ENCODE results near the gene UMODL1. TPM values are rescaled to one million over a fixed set of nuclear protein-coding genes. Genes with fewer than 3 reads are reported as not detected.

Gene UMODL1
- total and polyA plus RNA-seq, 2 donors (not counting 1 experiment from before 2014, with no cell fraction given), result not detected

DNA sequence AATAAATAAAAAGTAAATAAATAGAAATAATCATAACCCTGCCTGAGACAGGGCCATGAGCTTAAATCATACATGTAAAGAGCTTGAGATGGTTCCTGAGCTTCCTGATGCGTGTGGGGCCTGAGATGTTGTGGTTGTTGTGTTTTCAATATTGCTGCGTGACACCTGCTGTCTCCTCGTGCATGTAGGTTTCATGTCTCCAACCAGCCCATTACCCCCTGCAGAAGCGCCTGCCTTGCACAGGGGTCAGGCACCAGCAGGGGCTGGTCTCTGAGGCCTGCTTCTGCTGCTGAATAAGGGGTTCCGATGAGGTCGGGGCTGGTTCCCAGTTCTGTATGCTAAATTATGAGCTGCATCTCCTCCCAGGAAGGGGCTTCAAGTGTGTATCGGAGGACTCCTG is 15.9 kb downstream of the UMODL1 start:
- Histone ChIP-seq H3K27me3 (ENCODE audit: control insufficient read depth, insufficient read depth, low read length) (peaks cover 12% of the 10 kb centered on the region), H3K4me1 (ENCODE audit: control insufficient read depth, extremely low read depth, insufficient read depth, low read length) (no peaks in the 10 kb centered on the region), H3K4me3 (replicated peaks in 1 of 4; ENCODE audit: control extremely low read depth in 1 of 4, insufficient read depth in 1 of 4, low read depth in 3 of 4, low read length in 4 of 4) (no peak overlapping the region), H3K36me3 (ENCODE audit: control insufficient read depth, insufficient read depth, low read length) (no peaks in the 10 kb centered on the region), H4K20me1 (ENCODE audit: control insufficient read depth, extremely low read depth, insufficient read depth, low read length) (no peaks in the 10 kb centered on the region), H2AFZ (ENCODE audit: low read length) (no peak overlapping the region), H3K27ac (ENCODE audit: insufficient read depth, low read length) (no peak overlapping the region), H3K4me2 (ENCODE audit: extremely low read depth, insufficient read depth, low read length) (no peak overlapping the region), H3K9me3 (ENCODE audit: control insufficient read depth, insufficient read depth, low read depth, low read length) (no peaks in the 10 kb centered on the region), H3K9ac (ENCODE audit: insufficient read depth, low read length) (no peak overlapping the region), H3K79me2 (ENCODE audit: control insufficient read depth, insufficient read depth, low read length) (no peaks in the 10 kb centered on the region)
- no peak for DNase-seq (ENCODE audit: low read depth in 2 of 2)
- TF ChIP-seq EZH2 (IDR thresholded peaks at IDR 0.05; ENCODE audit: low read length, missing control alignments) (no peak), CTCF (conservative IDR thresholded peaks at IDR 0.05 in 1 of 2, IDR thresholded peaks at IDR 0.05 in 1 of 2; ENCODE audit: low read depth in 1 of 2, low read length in 2 of 2) (no peak)

GRCh38 chr21:42088148-42088547 is 17.0 kb downstream of the UMODL1 start:
- H3K27ac ChIP-seq (ENCODE audit: insufficient read depth, low read length), result no peak overlapping the region
- no peaks in the 10 kb centered on the region for H3K36me3 ChIP-seq (ENCODE audit: control insufficient read depth, insufficient read depth, low read length)
- H2AFZ ChIP-seq (ENCODE audit: low read length), result no peak overlapping the region
- peaks cover 13% of the 10 kb centered on the region for H3K27me3 ChIP-seq (ENCODE audit: control insufficient read depth, insufficient read depth, low read length)
- H3K9ac ChIP-seq (ENCODE audit: insufficient read depth, low read length), result no peak overlapping the region
- no peaks in the 10 kb centered on the region for H4K20me1 ChIP-seq (ENCODE audit: control insufficient read depth, extremely low read depth, insufficient read depth, low read length)
- H3K4me1 ChIP-seq (ENCODE audit: control insufficient read depth, extremely low read depth, insufficient read depth, low read length), result no peaks in the 10 kb centered on the region
- H3K4me3 ChIP-seq (replicated peaks in 1 of 4; ENCODE audit: control extremely low read depth in 1 of 4, insufficient read depth in 1 of 4, low read depth in 3 of 4, low read length in 4 of 4), result no peak overlapping the region
- H3K4me2 ChIP-seq (ENCODE audit: extremely low read depth, insufficient read depth, low read length), result no peak overlapping the region
- H3K9me3 ChIP-seq (ENCODE audit: control insufficient read depth, insufficient read depth, low read depth, low read length), result no peaks in the 10 kb centered on the region
- no peak for DNase-seq (ENCODE audit: low read depth in 2 of 2)
- H3K79me2 ChIP-seq (ENCODE audit: control insufficient read depth, insufficient read depth, low read length), result no peaks in the 10 kb centered on the region
- TF ChIP-seq CTCF (conservative IDR thresholded peaks at IDR 0.05 in 1 of 2, IDR thresholded peaks at IDR 0.05 in 1 of 2; ENCODE audit: low read depth in 1 of 2, low read length in 2 of 2) (no peak), EZH2 (IDR thresholded peaks at IDR 0.05; ENCODE audit: low read length, missing control alignments) (no peak)

GRCh38 chr21:42088658-42089057 is 17.5 kb downstream of the UMODL1 start:
- no peak overlapping the region for H3K9ac ChIP-seq (ENCODE audit: insufficient read depth, low read length)
- no peak overlapping the region for H2AFZ ChIP-seq (ENCODE audit: low read length)
- H3K4me2 ChIP-seq (ENCODE audit: extremely low read depth, insufficient read depth, low read length), result no peak overlapping the region
- H3K27ac ChIP-seq (ENCODE audit: insufficient read depth, low read length), result no peak overlapping the region
- H3K36me3 ChIP-seq (ENCODE audit: control insufficient read depth, insufficient read depth, low read length), result no peaks in the 10 kb centered on the region
- no peak overlapping the region for H3K4me3 ChIP-seq (replicated peaks in 1 of 4; ENCODE audit: control extremely low read depth in 1 of 4, insufficient read depth in 1 of 4, low read depth in 3 of 4, low read length in 4 of 4)
- H3K9me3 ChIP-seq (ENCODE audit: control insufficient read depth, insufficient read depth, low read depth, low read length), result no peaks in the 10 kb centered on the region
- no peaks in the 10 kb centered on the region for H3K4me1 ChIP-seq (ENCODE audit: control insufficient read depth, extremely low read depth, insufficient read depth, low read length)
- peaks cover 13% of the 10 kb centered on the region for H3K27me3 ChIP-seq (ENCODE audit: control insufficient read depth, insufficient read depth, low read length)
- TF ChIP-seq CTCF (conservative IDR thresholded peaks at IDR 0.05 in 1 of 2, IDR thresholded peaks at IDR 0.05 in 1 of 2; ENCODE audit: low read depth in 1 of 2, low read length in 2 of 2), result no peak
- no peak for TF ChIP-seq EZH2 (IDR thresholded peaks at IDR 0.05; ENCODE audit: low read length, missing control alignments)
- no peaks in the 10 kb centered on the region for H4K20me1 ChIP-seq (ENCODE audit: control insufficient read depth, extremely low read depth, insufficient read depth, low read length)
- no peaks in the 10 kb centered on the region for H3K79me2 ChIP-seq (ENCODE audit: control insufficient read depth, insufficient read depth, low read length)
- DNase-seq (ENCODE audit: low read depth in 2 of 2), result no peak

All from fibroblast of lung (primary cell).